ENCODE results near the gene SUN2. TPM values are rescaled to one million over a fixed set of nuclear protein-coding genes. Genes with fewer than 3 reads are reported as not detected.

Gene SUN2
- total and polyA plus RNA-seq, 2 of the 13 experiments (the other 11 are each of a cell fraction or from before 2014, with no cell fraction given): 45.6 to 56.6 TPM

GRCh38 chr22:38713921-38714320 is 41.9 kb downstream of the SUN2 start (continued):
- TF ChIP-seq ZNF432 (CRISPR knock-in tag; IDR thresholded peaks at IDR 0.05; ENCODE audit: borderline replicate concordance) (no peak), IKZF5 (CRISPR knock-in tag; IDR thresholded peaks at IDR 0.05) (no peak), ZFAT (CRISPR knock-in tag; conservative IDR thresholded peaks at IDR 0.05) (no peak), ZBTB37 (CRISPR knock-in tag; IDR thresholded peaks at IDR 0.05) (no peak), ZNF749 (CRISPR knock-in tag; IDR thresholded peaks at IDR 0.05; ENCODE audit: borderline replicate concordance) (no peak), SIX4 (CRISPR knock-in tag; IDR thresholded peaks at IDR 0.05) (no peak), HOXD1 (CRISPR knock-in tag; IDR thresholded peaks at IDR 0.05) (no peak), ZNF333 (CRISPR knock-in tag; IDR thresholded peaks at IDR 0.05; ENCODE audit: borderline replicate concordance) (no peak)

DNA sequence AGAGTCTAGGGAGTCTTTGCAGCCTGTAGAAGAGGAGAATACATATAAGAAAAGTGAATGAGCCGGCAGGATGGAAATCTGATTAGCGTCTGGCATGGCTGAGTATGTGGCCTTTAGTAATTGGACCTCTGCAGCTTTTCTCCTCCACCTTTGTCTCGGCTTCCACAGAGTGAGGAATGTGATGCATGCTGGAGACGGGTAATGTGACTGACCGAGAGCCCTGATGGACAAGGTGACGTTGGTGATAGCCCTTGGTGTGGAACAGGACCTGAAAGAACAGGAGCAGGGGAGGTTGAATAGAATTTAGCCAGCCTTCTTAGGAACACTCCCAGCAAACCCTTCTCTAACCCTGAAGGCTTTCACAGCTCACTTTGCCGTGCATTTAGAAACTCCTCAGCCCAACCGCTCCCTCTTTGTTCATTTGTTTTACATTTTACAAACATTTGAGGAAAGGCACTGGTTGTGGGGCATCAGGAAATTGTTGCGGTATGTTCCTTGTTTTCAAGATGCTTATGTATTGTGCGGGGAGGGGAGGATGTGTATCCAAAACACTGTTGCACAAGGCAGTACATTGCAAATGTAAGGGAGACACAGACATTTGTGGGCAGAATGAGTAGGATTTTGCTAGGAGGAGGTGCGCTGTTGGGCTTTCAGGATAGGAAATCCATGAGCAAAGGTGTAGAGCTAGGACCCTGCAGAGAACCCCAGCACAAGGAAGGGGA is 43.2 kb downstream of the SUN2 start:
- no peak overlapping the region for H2AFZ ChIP-seq (ENCODE audit: low read length)
- H3K27ac ChIP-seq (ENCODE audit: extremely low read length, insufficient read depth, low read length): no peak overlapping the region
- H3K79me2 ChIP-seq (ENCODE audit: insufficient read depth, low read length): peaks cover 81% of the 10 kb centered on the region
- intact Hi-C loops (cut with micrococcal nuclease; ENCODE audit: unreplicated experiment): no loop called here
- ATAC-seq (no peak), FAIRE-seq (no peak), DNase-seq (ENCODE audit: low spot score) (no peak)
- no peaks in the 10 kb centered on the region for H3K27me3 ChIP-seq (ENCODE audit: control insufficient read depth in 1 of 2, insufficient read depth in 2 of 2, low read length in 2 of 2)
- ChIA-PET POLR2A (no interaction called here), CTCF (ENCODE audit: low intra/inter-chr PET ratio, low total read pairs) (no interaction called here)
- peaks cover 35 to 54% of the 10 kb centered on the region in 2 experiments for H3K36me3 ChIP-seq (replicated peaks in 1 of 2; ENCODE audit: control insufficient read depth in 1 of 2, insufficient read depth in 2 of 2, low read length in 2 of 2)
- no peak overlapping the region for H3K4me2 ChIP-seq (ENCODE audit: low read depth, low read length)
- no peaks in the 10 kb centered on the region for H3K9me3 ChIP-seq (ENCODE audit: low read length)
- in situ Hi-C loops (cut with HindIII; ENCODE audit: extremely low pct_ligation_motif_present, low pct_unique_long_range_greater_than_20kb): no loop called here
- no peak overlapping the region for H3K9ac ChIP-seq (ENCODE audit: insufficient read depth, low read depth, low read length)
- H3K4me3 ChIP-seq (replicated peaks in 1 of 3; ENCODE audit: insufficient read depth in 1 of 3, low read depth in 2 of 3, low read length in 3 of 3): no peak overlapping the region
- no TSS peak for BruUV-seq (replicated peaks)
- 98% methylated on average over 11 of the region's 11 CpGs for WGBS (ENCODE audit: low lambda C conversion rate)
- H3K4me1 ChIP-seq (ENCODE audit: insufficient read depth, low read length): peaks cover 15% of the 10 kb centered on the region
- peaks cover 75% of the 10 kb centered on the region for H4K20me1 ChIP-seq (ENCODE audit: insufficient read depth, low read length)
- TF ChIP-seq CEBPG (CRISPR knock-in tag; IDR thresholded peaks at IDR 0.05): no peak
- no peak for TF ChIP-seq ZNF703 (CRISPR knock-in tag; IDR thresholded peaks at IDR 0.05; ENCODE audit: borderline replicate concordance)
- TF ChIP-seq, protein P1, sequence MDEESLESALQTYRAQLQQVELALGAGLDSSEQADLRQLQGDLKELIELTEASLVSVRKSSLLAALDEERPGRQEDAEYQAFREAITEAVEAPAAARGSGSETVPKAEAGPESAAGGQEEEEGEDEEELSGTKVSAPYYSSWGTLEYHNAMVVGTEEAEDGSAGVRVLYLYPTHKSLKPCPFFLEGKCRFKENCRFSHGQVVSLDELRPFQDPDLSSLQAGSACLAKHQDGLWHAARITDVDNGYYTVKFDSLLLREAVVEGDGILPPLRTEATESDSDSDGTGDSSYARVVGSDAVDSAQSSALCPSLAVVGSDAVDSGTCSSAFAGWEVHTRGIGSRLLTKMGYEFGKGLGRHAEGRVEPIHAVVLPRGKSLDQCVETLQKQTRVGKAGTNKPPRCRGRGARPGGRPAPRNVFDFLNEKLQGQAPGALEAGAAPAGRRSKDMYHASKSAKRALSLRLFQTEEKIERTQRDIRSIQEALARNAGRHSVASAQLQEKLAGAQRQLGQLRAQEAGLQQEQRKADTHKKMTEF (CRISPR knock-in tag; IDR thresholded peaks at IDR 0.05): no peak
- no peak for TF ChIP-seq JUNB (CRISPR knock-in tag; IDR thresholded peaks at IDR 0.05; ENCODE audit: borderline replicate concordance)
- no peak for TF ChIP-seq ZNF337 (CRISPR knock-in tag; IDR thresholded peaks at IDR 0.05; ENCODE audit: borderline replicate concordance, low read depth)
- no peak for TF ChIP-seq NR2F1 (CRISPR knock-in tag; IDR thresholded peaks at IDR 0.05)
- no peak for TF ChIP-seq ZNF761 (CRISPR knock-in tag; conservative IDR thresholded peaks at IDR 0.05)
- TF ChIP-seq NFIC (IDR thresholded peaks at IDR 0.05; ENCODE audit: low read length): no peak
- no peak for TF ChIP-seq ISX (CRISPR knock-in tag; conservative IDR thresholded peaks at IDR 0.05)
- TF ChIP-seq U2AF2 (IDR thresholded peaks at IDR 0.05; ENCODE audit: low read depth, low read length): no peak

Data from HepG2 (cell line).